ENCODE data around the gene DMAC1.

The DMAC1 gene

DNA sequence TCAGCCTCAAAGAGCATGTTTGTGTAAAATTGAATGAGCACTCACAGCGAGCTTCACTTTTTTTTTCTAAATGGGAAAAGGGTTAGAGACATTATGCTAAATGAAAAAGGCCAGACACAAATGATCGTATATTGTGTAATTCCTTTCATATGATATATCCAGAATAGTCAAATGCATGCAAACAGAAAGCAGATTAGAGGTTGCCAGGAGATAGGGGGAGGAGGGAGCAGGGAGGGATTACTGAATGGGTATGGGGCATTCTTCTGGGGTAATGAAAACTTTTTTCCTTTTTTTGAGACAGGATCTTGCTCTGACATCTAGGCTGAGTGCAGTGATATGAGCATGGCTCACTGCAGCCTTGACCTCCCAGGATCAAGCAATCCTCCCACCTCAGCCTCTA is 47.1 kb downstream of the DMAC1 start:
- Histone ChIP-seq H2BK12ac (ENCODE audit: low read length in 2 of 2) (no peak overlapping the region), H3K9me3 (ENCODE audit: control insufficient read depth, low read length) (no peaks in the 10 kb centered on the region), H2BK15ac (ENCODE audit: low read depth, poor library complexity, severe bottlenecking) (no peak overlapping the region), H3K79me1 (replicated peaks; ENCODE audit: low read length, poor library complexity, severe bottlenecking) (no peaks in the 10 kb centered on the region), H3K36me3 (ENCODE audit: control insufficient read depth in 1 of 2, insufficient read depth in 2 of 2, low read depth in 1 of 2, low read length in 2 of 2) (no peaks in the 10 kb centered on the region), H3K4me2 (ENCODE audit: low read length, poor library complexity, severe bottlenecking) (no peak overlapping the region), H3K14ac (ENCODE audit: low read length in 2 of 2) (no peak overlapping the region), H2AK5ac (ENCODE audit: low read length, severe bottlenecking) (no peak overlapping the region), H2BK120ac (ENCODE audit: low read depth, low read length) (no peak overlapping the region), H3K27ac (ENCODE audit: low read length, poor library complexity, severe bottlenecking) (no peak overlapping the region), H3K4ac (ENCODE audit: low read depth in 1 of 2, low read length in 2 of 2) (no peak overlapping the region), H4K8ac (ENCODE audit: low read length) (no peak overlapping the region), H2AFZ (ENCODE audit: low read depth, low read length) (no peak overlapping the region), H3K27me3 (ENCODE audit: control insufficient read depth in 1 of 2, insufficient read depth in 1 of 2, low read length in 2 of 2) (no peaks in the 10 kb centered on the region), H4K91ac (ENCODE audit: low read length) (no peak overlapping the region), H3K4me1 (ENCODE audit: control insufficient read depth, insufficient read depth, low read depth, low read length) (no peaks in the 10 kb centered on the region), H3K18ac (ENCODE audit: low read depth in 1 of 2, low read length in 2 of 2) (no peak overlapping the region), H3K9ac (ENCODE audit: low read length) (no peak overlapping the region), H3K4me3 (ENCODE audit: insufficient read depth in 1 of 2, low read depth in 1 of 2, low read length in 2 of 2) (no peak overlapping the region), H2BK5ac (ENCODE audit: low read depth, low read length, poor library complexity, severe bottlenecking) (no peak overlapping the region), H3K23ac (ENCODE audit: low read length in 2 of 2) (no peak overlapping the region)
- no peak for DNase-seq
- WGBS: 71% methylated on average over 1 of the region's 2 CpGs

All from mesenchymal stem cell (in vitro differentiated cells and primary cell).